ENCODE data around the gene DSG1. TPM values are rescaled to one million over a fixed set of nuclear protein-coding genes. Genes with fewer than 3 reads are reported as not detected.
"Not testable (repeated sequence)": the region's sequence is repeated elsewhere in the genome, so short reads cannot be mapped to it uniquely, and the experiment has no call there.

Gene DSG1
- polyA plus RNA-seq, 3 donors, result not detected

DNA sequence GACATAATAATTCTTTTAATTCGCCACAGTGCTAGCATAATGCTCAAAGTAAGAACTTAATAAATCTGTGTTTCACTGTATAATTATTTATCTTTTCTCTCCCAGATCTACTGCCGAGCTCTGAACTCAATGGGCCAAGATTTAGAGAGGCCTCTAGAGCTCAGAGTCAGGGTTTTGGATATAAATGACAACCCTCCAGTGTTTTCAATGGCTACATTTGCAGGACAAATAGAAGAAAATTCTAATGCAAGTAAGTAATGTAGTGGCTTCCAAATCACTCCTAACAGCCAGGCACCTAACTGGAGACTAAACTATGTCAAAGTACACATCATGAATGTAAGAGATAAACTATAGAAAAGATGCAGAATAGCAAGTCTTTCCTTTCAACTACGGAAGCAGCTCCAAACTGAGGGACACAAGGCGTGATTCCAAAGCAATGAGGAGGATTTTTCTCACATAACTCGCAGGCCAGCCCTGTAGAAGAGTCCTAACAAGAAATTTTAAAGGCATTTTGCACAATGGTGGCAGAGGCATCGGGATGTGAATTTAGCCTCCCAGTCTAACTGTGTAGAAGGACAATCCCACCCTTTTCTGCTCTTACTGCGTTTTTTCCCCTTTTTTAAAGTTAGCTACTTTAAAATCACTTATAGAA, 12.0 kb downstream of the DSG1 start:
- H3K27me3 ChIP-seq (ENCODE audit: control insufficient read depth in 2 of 2, insufficient read depth in 2 of 2, low read length in 2 of 2), result no peaks in the 10 kb centered on the region
- no peaks in the 10 kb centered on the region for H3K4me1 ChIP-seq (ENCODE audit: control insufficient read depth in 1 of 2, insufficient read depth in 2 of 2, low read length in 2 of 2)
- intact Hi-C loops (cut with micrococcal nuclease), result loop anchor here in 1 of 2 donors (10.0 kb wide), 1 partner anchor 75 kb away; no protein-coding TSS in a partner anchor
- H3K4me3 Mint-ChIP-seq, result no peak overlapping the region
- no peaks in the 10 kb centered on the region for H3K79me2 ChIP-seq (ENCODE audit: insufficient read depth, low read length)
- H3K4me2 ChIP-seq (replicated peaks; ENCODE audit: extremely low read depth, low read length, poor library complexity, severe bottlenecking), result no peak overlapping the region
- no peaks in the 10 kb centered on the region for H3K9me3 Mint-ChIP-seq
- no peak overlapping the region for H3K27ac ChIP-seq (ENCODE audit: low read depth in 1 of 2, low read length in 2 of 2)
- H3K36me3 Mint-ChIP-seq, result no peaks in the 10 kb centered on the region
- H2AFZ ChIP-seq (ENCODE audit: insufficient read depth, low read depth, low read length, poor library complexity, severe bottlenecking), result no peak overlapping the region
- no peaks in the 10 kb centered on the region for H3K9me3 ChIP-seq (replicated peaks in 1 of 2; ENCODE audit: control insufficient read depth in 1 of 2, insufficient read depth in 1 of 2, low read length in 2 of 2)
- no peak overlapping the region for H3K27ac Mint-ChIP-seq
- no peak for DNase-seq
- no peak overlapping the region for H3K9ac ChIP-seq (ENCODE audit: insufficient read depth, low read length, poor library complexity, severe bottlenecking)
- TF ChIP-seq, protein P1, sequence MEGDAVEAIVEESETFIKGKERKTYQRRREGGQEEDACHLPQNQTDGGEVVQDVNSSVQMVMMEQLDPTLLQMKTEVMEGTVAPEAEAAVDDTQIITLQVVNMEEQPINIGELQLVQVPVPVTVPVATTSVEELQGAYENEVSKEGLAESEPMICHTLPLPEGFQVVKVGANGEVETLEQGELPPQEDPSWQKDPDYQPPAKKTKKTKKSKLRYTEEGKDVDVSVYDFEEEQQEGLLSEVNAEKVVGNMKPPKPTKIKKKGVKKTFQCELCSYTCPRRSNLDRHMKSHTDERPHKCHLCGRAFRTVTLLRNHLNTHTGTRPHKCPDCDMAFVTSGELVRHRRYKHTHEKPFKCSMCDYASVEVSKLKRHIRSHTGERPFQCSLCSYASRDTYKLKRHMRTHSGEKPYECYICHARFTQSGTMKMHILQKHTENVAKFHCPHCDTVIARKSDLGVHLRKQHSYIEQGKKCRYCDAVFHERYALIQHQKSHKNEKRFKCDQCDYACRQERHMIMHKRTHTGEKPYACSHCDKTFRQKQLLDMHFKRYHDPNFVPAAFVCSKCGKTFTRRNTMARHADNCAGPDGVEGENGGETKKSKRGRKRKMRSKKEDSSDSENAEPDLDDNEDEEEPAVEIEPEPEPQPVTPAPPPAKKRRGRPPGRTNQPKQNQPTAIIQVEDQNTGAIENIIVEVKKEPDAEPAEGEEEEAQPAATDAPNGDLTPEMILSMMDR (IDR thresholded peaks at IDR 0.05), result no peak
- no peak overlapping the region for H3K4me3 ChIP-seq (replicated peaks in 1 of 3; ENCODE audit: low read depth in 2 of 3, low read length in 3 of 3)
- no peaks in the 10 kb centered on the region for H4K20me1 ChIP-seq (ENCODE audit: insufficient read depth, low read length)
- H3K4me1 Mint-ChIP-seq, result no peaks in the 10 kb centered on the region
- 75% methylated on average over 1 of the region's 7 CpGs for WGBS (ENCODE audit: insufficient coverage)
- no peaks in the 10 kb centered on the region for H3K27me3 Mint-ChIP-seq (ENCODE audit: low read depth in 3 of 3)
- no peaks in the 10 kb centered on the region for H3K36me3 ChIP-seq (replicated peaks in 1 of 2; ENCODE audit: control insufficient read depth in 1 of 2, insufficient read depth in 2 of 2, low read length in 2 of 2)

DNA sequence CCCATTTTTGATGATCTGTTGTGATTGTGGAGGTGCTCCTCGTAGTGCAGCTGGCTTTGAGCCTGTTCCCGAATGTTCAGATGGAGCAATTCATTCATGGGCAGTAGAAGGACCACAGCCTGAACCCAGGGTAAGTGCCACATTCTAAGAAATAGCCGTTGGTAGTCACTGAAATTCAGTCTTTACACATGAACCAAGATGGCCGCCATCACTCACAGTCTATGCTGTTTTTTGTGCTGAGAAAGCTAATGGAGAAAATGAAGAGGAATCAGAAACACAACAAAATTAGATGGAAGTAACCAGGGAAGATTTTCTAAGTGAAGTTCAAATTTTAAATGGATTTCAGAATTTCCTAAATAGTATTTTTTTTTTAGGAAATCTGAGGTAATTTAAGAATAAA, 25.5 kb downstream of the DSG1 start:
- H3K4me3 ChIP-seq (replicated peaks in 1 of 3; ENCODE audit: low read depth in 2 of 3, low read length in 3 of 3), result no peak overlapping the region
- TF ChIP-seq, protein P1 (IDR thresholded peaks at IDR 0.05), result no peak
- no peaks in the 10 kb centered on the region for H3K4me1 ChIP-seq (ENCODE audit: control insufficient read depth in 1 of 2, insufficient read depth in 2 of 2, low read length in 2 of 2)
- 100% methylated on average over 1 of the region's 4 CpGs for WGBS (ENCODE audit: insufficient coverage)
- Mint-ChIP-seq H3K27me3 (ENCODE audit: low read depth in 3 of 3) (peaks cover 0 to 1% (median 0%) of the 10 kb centered on the region in 3 donors), H3K4me3 (no peak overlapping the region), H3K4me1 (no peaks in the 10 kb centered on the region), H3K27ac (no peak overlapping the region), H3K9me3 (peaks cover 0 to 2% (median 0%) of the 10 kb centered on the region in 7 donors), H3K36me3 (no peaks in the 10 kb centered on the region)
- no peaks in the 10 kb centered on the region for H3K27me3 ChIP-seq (ENCODE audit: control insufficient read depth in 2 of 2, insufficient read depth in 2 of 2, low read length in 2 of 2)
- DNase-seq, result no peak
- H3K27ac ChIP-seq (ENCODE audit: low read depth in 1 of 2, low read length in 2 of 2), result no peak overlapping the region
- no peak overlapping the region for H3K4me2 ChIP-seq (replicated peaks; ENCODE audit: extremely low read depth, low read length, poor library complexity, severe bottlenecking)
- H3K79me2 ChIP-seq (ENCODE audit: insufficient read depth, low read length), result no peaks in the 10 kb centered on the region
- no peaks in the 10 kb centered on the region for H3K36me3 ChIP-seq (replicated peaks in 1 of 2; ENCODE audit: control insufficient read depth in 1 of 2, insufficient read depth in 2 of 2, low read length in 2 of 2)
- intact Hi-C loops (cut with micrococcal nuclease), result no loop called here
- H2AFZ ChIP-seq (ENCODE audit: insufficient read depth, low read depth, low read length, poor library complexity, severe bottlenecking), result no peak overlapping the region
- H3K9me3 ChIP-seq (replicated peaks in 1 of 2; ENCODE audit: control insufficient read depth in 1 of 2, insufficient read depth in 1 of 2, low read length in 2 of 2), result no peaks in the 10 kb centered on the region
- H4K20me1 ChIP-seq (ENCODE audit: insufficient read depth, low read length), result no peaks in the 10 kb centered on the region
- no peak overlapping the region for H3K9ac ChIP-seq (ENCODE audit: insufficient read depth, low read length, poor library complexity, severe bottlenecking)

DNA sequence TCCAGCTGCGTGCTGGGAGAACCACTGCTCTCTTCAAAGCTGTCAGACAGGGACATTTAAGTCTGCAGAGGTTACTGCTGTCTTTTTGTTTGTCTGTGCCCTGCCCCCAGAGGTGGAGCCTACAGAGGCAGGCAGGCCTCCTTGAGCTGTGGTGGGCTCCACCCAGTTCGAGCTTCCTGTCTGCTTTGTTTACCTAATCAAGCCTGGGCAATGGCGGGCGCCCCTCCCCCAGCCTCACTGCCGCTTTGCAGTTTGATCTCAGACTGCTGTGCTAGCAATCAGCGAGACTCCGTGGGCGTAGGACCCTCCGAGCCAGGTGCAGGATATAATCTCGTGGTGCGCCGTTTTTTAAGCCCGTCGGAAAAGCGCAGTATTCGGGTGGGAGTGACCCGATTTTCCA, 35.4 kb downstream of the DSG1 start:
- DNase-seq; H3K4me2 ChIP-seq (replicated peaks; ENCODE audit: extremely low read depth, low read length, poor library complexity, severe bottlenecking); H3K4me1 ChIP-seq (ENCODE audit: control insufficient read depth in 1 of 2, insufficient read depth in 2 of 2, low read length in 2 of 2); H3K36me3 ChIP-seq (replicated peaks in 1 of 2; ENCODE audit: control insufficient read depth in 1 of 2, insufficient read depth in 2 of 2, low read length in 2 of 2); H3K79me2 ChIP-seq (ENCODE audit: insufficient read depth, low read length); H2AFZ ChIP-seq (ENCODE audit: insufficient read depth, low read depth, low read length, poor library complexity, severe bottlenecking); H3K4me3 Mint-ChIP-seq; H3K4me3 ChIP-seq (replicated peaks in 1 of 3; ENCODE audit: low read depth in 2 of 3, low read length in 3 of 3); H3K9ac ChIP-seq (ENCODE audit: insufficient read depth, low read length, poor library complexity, severe bottlenecking); H3K27ac Mint-ChIP-seq; H4K20me1 ChIP-seq (ENCODE audit: insufficient read depth, low read length); H3K27me3 ChIP-seq (ENCODE audit: control insufficient read depth in 2 of 2, insufficient read depth in 2 of 2, low read length in 2 of 2); H3K36me3 Mint-ChIP-seq; H3K27ac ChIP-seq (ENCODE audit: low read depth in 1 of 2, low read length in 2 of 2); intact Hi-C loops (cut with micrococcal nuclease); H3K4me1 Mint-ChIP-seq; H3K27me3 Mint-ChIP-seq (ENCODE audit: low read depth in 3 of 3): not testable (repeated sequence)
- peaks cover 2 to 14% (median 4%) of the 10 kb centered on the region in 7 donors for H3K9me3 Mint-ChIP-seq
- WGBS (ENCODE audit: insufficient coverage), result no CpG with 5 or more reads among the region's 17 CpGs
- peaks cover 7 to 11% of the 10 kb centered on the region in 2 donors for H3K9me3 ChIP-seq (replicated peaks in 1 of 2; ENCODE audit: control insufficient read depth in 1 of 2, insufficient read depth in 1 of 2, low read length in 2 of 2)

Measured in CD14-positive monocyte (primary cell).